Activated naive CD8-positive, alpha-beta T cell treated with anti-CD3 and anti-CD28 coated beads for 36 hours (primary cell): ENCODE measurements around the gene CNTN5. TPM values are rescaled to one million over a fixed set of nuclear protein-coding genes. Genes with fewer than 3 reads are reported as not detected.

Source experiments
- DNase-seq: peaks from one replicate; pipeline ENCODE4 v3.0.0; 2021
- H3K27ac Mint-ChIP-seq: one replicate; pipeline ENCODE4 v1.8.0; 2022; ENCODE audit warnings: mild to moderate bottlenecking, moderate library complexity, mixed read lengths
- H3K27me3 Mint-ChIP-seq: one replicate; pipeline ENCODE4 v1.8.0; 2022; ENCODE audit warnings: mild to moderate bottlenecking, mixed read lengths
- H3K36me3 Mint-ChIP-seq: one replicate; pipeline ENCODE4 v1.8.0; 2021; ENCODE audit warnings: mild to moderate bottlenecking, mixed read lengths
- H3K4me1 Mint-ChIP-seq: one replicate; pipeline ENCODE4 v1.8.0; 2021; ENCODE audit warnings: mixed read lengths
- H3K4me3 Mint-ChIP-seq: one replicate; pipeline ENCODE4 v1.8.0; 2022; ENCODE audit warnings: mild to moderate bottlenecking, moderate library complexity, mixed read lengths
- H3K9me3 Mint-ChIP-seq: one replicate; pipeline ENCODE4 v1.8.0; 2022; ENCODE audit warnings: mixed read lengths
- total RNA-seq, 2 experiments: library from RNA; stranded (reverse); gene quantifications; one replicate each; pipeline ENCODE4 v1.2.3, GENCODE V29; 2021

The CNTN5 gene
- total RNA-seq, 2 experiments from 2014 or later: not detected

- Mint-ChIP-seq H3K36me3 (no peaks in the 10 kb centered on the region), H3K4me3 (no peak overlapping the region), H3K27me3 (no peaks in the 10 kb centered on the region), H3K4me1 (no peaks in the 10 kb centered on the region), H3K9me3 (peaks cover 8% of the 10 kb centered on the region), H3K27ac (no peak overlapping the region)
- DNase-seq: no peak
Observed at GRCh38 chr11:99531468-99531867, 510.7 kb downstream of the CNTN5 start.

GRCh38 chr11:99534812-99535211, 514.1 kb downstream of the CNTN5 start:
- H3K4me1 Mint-ChIP-seq: no peaks in the 10 kb centered on the region
- no peaks in the 10 kb centered on the region for H3K36me3 Mint-ChIP-seq
- DNase-seq: no peak
- H3K9me3 Mint-ChIP-seq: peaks cover 6% of the 10 kb centered on the region
- no peak overlapping the region for H3K27ac Mint-ChIP-seq
- no peak overlapping the region for H3K4me3 Mint-ChIP-seq
- no peaks in the 10 kb centered on the region for H3K27me3 Mint-ChIP-seq

- no peak overlapping the region for H3K27ac Mint-ChIP-seq
- H3K4me3 Mint-ChIP-seq: no peak overlapping the region
- H3K36me3 Mint-ChIP-seq: no peaks in the 10 kb centered on the region
- H3K4me1 Mint-ChIP-seq: no peaks in the 10 kb centered on the region
- no peak for DNase-seq
- H3K27me3 Mint-ChIP-seq: no peaks in the 10 kb centered on the region
- H3K9me3 Mint-ChIP-seq: peaks cover 6% of the 10 kb centered on the region
Observed at GRCh38 chr11:99535406-99535805, 514.7 kb downstream of the CNTN5 start.

GRCh38 chr11:99535819-99536218, 515.1 kb downstream of the CNTN5 start:
- Mint-ChIP-seq H3K27ac (no peak overlapping the region), H3K4me3 (no peak overlapping the region), H3K36me3 (no peaks in the 10 kb centered on the region), H3K4me1 (no peaks in the 10 kb centered on the region), H3K9me3 (peaks cover 6% of the 10 kb centered on the region), H3K27me3 (no peaks in the 10 kb centered on the region)
- no peak for DNase-seq

- no peaks in the 10 kb centered on the region for H3K36me3 Mint-ChIP-seq
- no peak for DNase-seq
- H3K9me3 Mint-ChIP-seq: peaks cover 4% of the 10 kb centered on the region
- no peak overlapping the region for H3K27ac Mint-ChIP-seq
- H3K27me3 Mint-ChIP-seq: no peaks in the 10 kb centered on the region
- no peak overlapping the region for H3K4me3 Mint-ChIP-seq
- H3K4me1 Mint-ChIP-seq: no peaks in the 10 kb centered on the region
Observed at GRCh38 chr11:99537681-99538080, 516.9 kb downstream of the CNTN5 start.

GRCh38 chr11:99545616-99546015, 524.9 kb downstream of the CNTN5 start:
- no peak for DNase-seq
- no peaks in the 10 kb centered on the region for H3K36me3 Mint-ChIP-seq

GRCh38 chr11:99548264-99548663, 527.5 kb downstream of the CNTN5 start:
- Mint-ChIP-seq H3K4me1 (no peaks in the 10 kb centered on the region), H3K36me3 (no peaks in the 10 kb centered on the region), H3K27ac (no peak overlapping the region), H3K4me3 (no peak overlapping the region), H3K9me3 (peaks cover 7% of the 10 kb centered on the region), H3K27me3 (no peaks in the 10 kb centered on the region)
- no peak for DNase-seq

More at GRCh38 chr11:99545616-99546015, 524.9 kb downstream of the CNTN5 start:
- Mint-ChIP-seq H3K4me3 (no peak overlapping the region), H3K27me3 (no peaks in the 10 kb centered on the region), H3K27ac (no peak overlapping the region), H3K9me3 (peaks cover 7% of the 10 kb centered on the region), H3K4me1 (no peaks in the 10 kb centered on the region)

GRCh38 chr11:99554232-99554903, 533.6 kb downstream of the CNTN5 start:
- H3K36me3 Mint-ChIP-seq: no peaks in the 10 kb centered on the region
- no peak overlapping the region for H3K4me3 Mint-ChIP-seq
- peaks cover 2% of the 10 kb centered on the region for H3K9me3 Mint-ChIP-seq
- no peaks in the 10 kb centered on the region for H3K27me3 Mint-ChIP-seq
- H3K27ac Mint-ChIP-seq: no peak overlapping the region
- DNase-seq: no peak
- no peaks in the 10 kb centered on the region for H3K4me1 Mint-ChIP-seq

- DNase-seq: no peak
- no peak overlapping the region for H3K27ac Mint-ChIP-seq
- H3K9me3 Mint-ChIP-seq: peaks cover 2% of the 10 kb centered on the region
- H3K36me3 Mint-ChIP-seq: no peaks in the 10 kb centered on the region
- H3K4me3 Mint-ChIP-seq: no peak overlapping the region
- H3K4me1 Mint-ChIP-seq: no peaks in the 10 kb centered on the region
- H3K27me3 Mint-ChIP-seq: no peaks in the 10 kb centered on the region
Observed at GRCh38 chr11:99555486-99555885, 534.7 kb downstream of the CNTN5 start.

GRCh38 chr11:99565333-99565732, 544.6 kb downstream of the CNTN5 start:
- Mint-ChIP-seq H3K27me3 (no peaks in the 10 kb centered on the region), H3K36me3 (no peaks in the 10 kb centered on the region), H3K4me3 (no peak overlapping the region), H3K9me3 (no peaks in the 10 kb centered on the region), H3K4me1 (no peaks in the 10 kb centered on the region), H3K27ac (no peak overlapping the region)
- no peak for DNase-seq

GRCh38 chr11:99567334-99567956, 546.7 kb downstream of the CNTN5 start:
- Mint-ChIP-seq H3K9me3 (peaks cover 2% of the 10 kb centered on the region), H3K36me3 (no peaks in the 10 kb centered on the region)

GRCh38 chr11:99568808-99569207, 548.1 kb downstream of the CNTN5 start:
- no peak overlapping the region for H3K27ac Mint-ChIP-seq
- H3K36me3 Mint-ChIP-seq: no peaks in the 10 kb centered on the region
- no peaks in the 10 kb centered on the region for H3K27me3 Mint-ChIP-seq
- H3K9me3 Mint-ChIP-seq: peaks cover 3% of the 10 kb centered on the region
- H3K4me3 Mint-ChIP-seq: no peak overlapping the region
- DNase-seq: no peak
- no peaks in the 10 kb centered on the region for H3K4me1 Mint-ChIP-seq

More at GRCh38 chr11:99567334-99567956, 546.7 kb downstream of the CNTN5 start:
- Mint-ChIP-seq H3K27ac (no peak overlapping the region), H3K27me3 (no peaks in the 10 kb centered on the region), H3K4me1 (no peaks in the 10 kb centered on the region), H3K4me3 (no peak overlapping the region)
- no peak for DNase-seq

- Mint-ChIP-seq H3K4me1 (no peaks in the 10 kb centered on the region), H3K9me3 (peaks cover 7% of the 10 kb centered on the region), H3K27me3 (no peaks in the 10 kb centered on the region), H3K36me3 (no peaks in the 10 kb centered on the region), H3K4me3 (no peak overlapping the region), H3K27ac (no peak overlapping the region)
- no peak for DNase-seq
Observed at GRCh38 chr11:99571094-99571493, 550.3 kb downstream of the CNTN5 start.

GRCh38 chr11:99584830-99585229, 564.1 kb downstream of the CNTN5 start:
- no peak overlapping the region for H3K27ac Mint-ChIP-seq
- DNase-seq: no peak
- peaks cover 4% of the 10 kb centered on the region for H3K9me3 Mint-ChIP-seq
- no peaks in the 10 kb centered on the region for H3K4me1 Mint-ChIP-seq
- no peaks in the 10 kb centered on the region for H3K27me3 Mint-ChIP-seq
- H3K4me3 Mint-ChIP-seq: no peak overlapping the region
- no peaks in the 10 kb centered on the region for H3K36me3 Mint-ChIP-seq

GRCh38 chr11:99585606-99586005, 564.9 kb downstream of the CNTN5 start:
- no peak overlapping the region for H3K27ac Mint-ChIP-seq
- no peaks in the 10 kb centered on the region for H3K9me3 Mint-ChIP-seq
- no peaks in the 10 kb centered on the region for H3K36me3 Mint-ChIP-seq
- no peaks in the 10 kb centered on the region for H3K4me1 Mint-ChIP-seq
- no peaks in the 10 kb centered on the region for H3K27me3 Mint-ChIP-seq
- no peak for DNase-seq
- no peak overlapping the region for H3K4me3 Mint-ChIP-seq

- Mint-ChIP-seq H3K9me3 (peaks cover 1% of the 10 kb centered on the region), H3K36me3 (no peaks in the 10 kb centered on the region), H3K4me1 (no peaks in the 10 kb centered on the region), H3K4me3 (no peak overlapping the region), H3K27me3 (no peaks in the 10 kb centered on the region), H3K27ac (no peak overlapping the region)
- DNase-seq: no peak
Observed at GRCh38 chr11:99589771-99590170, 569.0 kb downstream of the CNTN5 start.
